GM12873 (cell line): ENCODE results near the gene DPYSL3.

Experiments used
- CTCF ChIP-seq: IDR thresholded peaks from 2 replicates; pipeline ENCODE4 v1.5.1; 2012; ENCODE audit warnings: low read depth, mild to moderate bottlenecking, moderate library complexity, low read length, control low read depth; ENCODE audit not compliant: insufficient read depth; ENCODE audit errors: missing control alignments

Gene DPYSL3

GRCh38 chr5:147512659-147513379, 3.0 kb upstream of the DPYSL3 start:
- no peak for TF ChIP-seq CTCF

GRCh38 chr5:147510885-147511284, 1.0 kb upstream of the DPYSL3 start:
- no peak for TF ChIP-seq CTCF

- TF ChIP-seq CTCF, result no peak
These were observed 693 bp downstream of the DPYSL3 start for GRCh38 chr5:147509041-147509709.

- no peak for TF ChIP-seq CTCF
These were observed 1.2 kb downstream of the DPYSL3 start for GRCh38 chr5:147508711-147509040.

- no peak for TF ChIP-seq CTCF
These were observed 2.3 kb downstream of the DPYSL3 start for GRCh38 chr5:147507480-147508126.

- no peak for TF ChIP-seq CTCF
These were observed 5.3 kb downstream of the DPYSL3 start for GRCh38 chr5:147504535-147504934.

GRCh38 chr5:147504011-147504410, 5.9 kb downstream of the DPYSL3 start:
- no peak for TF ChIP-seq CTCF
